ENCODE measurements around the gene RASGRP4.
"Not testable (repeated sequence)": the region's sequence is repeated elsewhere in the genome, so short reads cannot be mapped to it uniquely, and the experiment has no call there.

- TF ChIP-seq CTCF (conservative IDR thresholded peaks at IDR 0.05); ZFX (IDR thresholded peaks at IDR 0.05): not testable (repeated sequence)
These were observed 14.1 kb downstream of the RASGRP4 start for GRCh38 chr19:38411898-38412297.

All from C4-2B (cell line).